Tibial artery (tissue), 4 donors: ENCODE results near the gene GRIK1.

Experiments
- DNase-seq, 2 donors: peaks; one replicate each; pipeline ENCODE4 v3.0.0-alpha.2; 2019
- H3K27ac ChIP-seq, 2 donors: fragments of 200-600 bp; sonication (generic) in 1 of 2; 1 replicate in 1 of 2; 2 replicates in 1 of 2; pipeline ENCODE4 v1.5.1; 2018 to 2019; ENCODE audit warnings: mild to moderate bottlenecking in 1 of 2
- H3K27me3 ChIP-seq, 2 donors: fragments of 200-600 bp; sonication (generic) in 1 of 2; one replicate each; pipeline versions ENCODE4 v1.5.1 to v1.6.0; 2016 to 2019
- H3K36me3 ChIP-seq, 3 donors: fragments of 200-600 bp; sonication (generic) in 2 of 3; one replicate each; pipeline ENCODE4 v1.5.1; 2016 to 2019; ENCODE audit warnings: mild to moderate bottlenecking in 2 of 3
- H3K4me1 ChIP-seq, 4 donors: fragments of 200-600 bp; sonication (generic) in 2 of 4; 1 replicate in 3 of 4; 2 replicates in 1 of 4; pipeline ENCODE4 v1.5.1; 2016 to 2019
- H3K4me3 ChIP-seq, 2 donors: fragments of 200-600 bp; sonication (generic) in 1 of 2; 1 replicate in 1 of 2; 2 replicates in 1 of 2; pipeline ENCODE4 v1.5.1; 2018 to 2019; ENCODE audit warnings: mild to moderate bottlenecking in 2 of 2
- H3K9me3 ChIP-seq, 3 donors: fragments of 200-600 bp; sonication (generic) in 1 of 3; one replicate each; pipeline ENCODE4 v1.5.1; 2016 to 2019
- intact Hi-C: fragments of 100-400 bp; cut with DNase I; formaldehyde crosslinking; loops from one replicate; pipeline ENCODE4 v1.15.0; 2023; ENCODE audit warnings: low total_unique reads
- TF ChIP-seq, protein P1 (sequence below), 2 experiments: fragments of 200-600 bp in 1 of 2; fragments of 450-650 bp in 1 of 2; IDR thresholded peaks; one replicate each; pipeline ENCODE4 v1.5.1; 2017 to 2019; ENCODE audit warnings: antibody characterized with exemption in 2 of 2, mild to moderate bottlenecking in 1 of 2, moderate library complexity in 1 of 2

The GRIK1 gene

DNA sequence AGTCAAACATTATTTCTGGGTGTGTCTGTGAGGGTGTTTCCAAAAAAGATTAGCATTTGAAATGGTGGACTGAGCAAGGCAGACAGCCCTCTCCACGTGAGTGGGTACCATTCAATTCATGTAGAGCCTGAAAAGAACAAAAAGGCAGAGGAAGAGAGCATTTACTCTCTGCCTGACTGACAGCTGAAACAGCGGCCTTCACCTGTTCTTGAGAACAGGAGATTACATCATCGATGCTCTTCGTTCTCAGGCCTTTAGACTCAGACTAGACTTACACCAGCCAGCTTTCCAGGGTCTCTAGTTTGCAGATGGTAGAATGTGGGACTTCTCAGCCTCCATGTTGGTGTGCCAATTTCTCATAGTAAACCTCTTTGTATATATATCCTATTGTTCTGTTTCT lies 338.7 kb downstream of the GRIK1 start:
- Histone ChIP-seq H3K4me3 (no peak overlapping the region), H3K27me3 (no peaks in the 10 kb centered on the region), H3K4me1 (no peaks in the 10 kb centered on the region), H3K36me3 (no peaks in the 10 kb centered on the region), H3K27ac (no peak overlapping the region), H3K9me3 (no peaks in the 10 kb centered on the region)
- intact Hi-C loops, result no loop called here
- TF ChIP-seq, protein P1, sequence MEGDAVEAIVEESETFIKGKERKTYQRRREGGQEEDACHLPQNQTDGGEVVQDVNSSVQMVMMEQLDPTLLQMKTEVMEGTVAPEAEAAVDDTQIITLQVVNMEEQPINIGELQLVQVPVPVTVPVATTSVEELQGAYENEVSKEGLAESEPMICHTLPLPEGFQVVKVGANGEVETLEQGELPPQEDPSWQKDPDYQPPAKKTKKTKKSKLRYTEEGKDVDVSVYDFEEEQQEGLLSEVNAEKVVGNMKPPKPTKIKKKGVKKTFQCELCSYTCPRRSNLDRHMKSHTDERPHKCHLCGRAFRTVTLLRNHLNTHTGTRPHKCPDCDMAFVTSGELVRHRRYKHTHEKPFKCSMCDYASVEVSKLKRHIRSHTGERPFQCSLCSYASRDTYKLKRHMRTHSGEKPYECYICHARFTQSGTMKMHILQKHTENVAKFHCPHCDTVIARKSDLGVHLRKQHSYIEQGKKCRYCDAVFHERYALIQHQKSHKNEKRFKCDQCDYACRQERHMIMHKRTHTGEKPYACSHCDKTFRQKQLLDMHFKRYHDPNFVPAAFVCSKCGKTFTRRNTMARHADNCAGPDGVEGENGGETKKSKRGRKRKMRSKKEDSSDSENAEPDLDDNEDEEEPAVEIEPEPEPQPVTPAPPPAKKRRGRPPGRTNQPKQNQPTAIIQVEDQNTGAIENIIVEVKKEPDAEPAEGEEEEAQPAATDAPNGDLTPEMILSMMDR (IDR thresholded peaks at IDR 0.05), result no peak
- DNase-seq, result no peak

DNA sequence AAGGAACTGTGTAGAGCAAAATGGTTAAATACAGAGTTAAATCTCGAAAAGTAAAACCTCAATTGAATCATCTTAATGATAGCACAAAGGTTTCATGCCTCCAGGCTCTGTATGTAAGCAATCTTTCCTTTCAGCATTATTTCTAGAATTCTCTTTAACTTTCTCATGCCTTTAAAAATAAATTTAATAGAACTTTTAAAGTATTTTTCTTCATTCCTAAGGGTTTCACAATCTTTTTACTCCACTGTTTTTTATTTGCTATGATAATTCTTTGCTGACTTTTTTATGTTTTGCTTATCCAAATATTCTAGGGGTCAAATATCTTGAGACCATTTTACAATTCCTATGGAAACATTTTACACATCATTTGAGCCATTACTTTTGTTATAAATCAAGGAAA lies 353.1 kb downstream of the GRIK1 start:
- H3K9me3 ChIP-seq, result no peaks in the 10 kb centered on the region
- peaks cover 0 to 4% (median 0%) of the 10 kb centered on the region in 4 donors for H3K4me1 ChIP-seq
- no peak overlapping the region for H3K27ac ChIP-seq
- no peak overlapping the region for H3K4me3 ChIP-seq
- H3K27me3 ChIP-seq, result no peaks in the 10 kb centered on the region
- intact Hi-C loops, result no loop called here
- DNase-seq, result no peak
- TF ChIP-seq, protein P1 (IDR thresholded peaks at IDR 0.05), result no peak
- no peaks in the 10 kb centered on the region for H3K36me3 ChIP-seq

DNA sequence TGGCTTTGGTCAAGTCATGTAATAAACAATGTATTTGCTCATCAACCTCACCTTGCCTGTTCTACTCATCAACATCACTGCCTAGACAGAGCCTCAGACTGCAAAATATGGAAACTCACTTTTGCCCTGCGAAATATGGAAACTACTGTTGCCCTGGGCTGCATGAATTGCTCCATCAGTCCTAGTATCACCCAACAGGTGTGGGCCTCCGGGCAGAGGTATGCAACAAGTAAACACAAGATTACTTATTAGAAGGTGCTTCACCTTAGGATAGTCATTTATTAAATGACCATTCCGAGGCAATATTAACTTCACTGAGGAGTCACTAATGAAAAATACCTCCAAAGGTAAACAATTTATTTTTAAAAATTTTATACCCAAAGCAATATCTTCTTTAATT lies 354.3 kb downstream of the GRIK1 start:
- no peaks in the 10 kb centered on the region for H3K27me3 ChIP-seq
- H3K27ac ChIP-seq, result no peak overlapping the region
- TF ChIP-seq, protein P1 (IDR thresholded peaks at IDR 0.05), result no peak
- no peaks in the 10 kb centered on the region for H3K36me3 ChIP-seq
- H3K9me3 ChIP-seq, result no peaks in the 10 kb centered on the region
- intact Hi-C loops, result no loop called here
- H3K4me3 ChIP-seq, result no peak overlapping the region
- no peak for DNase-seq
- peaks cover 0 to 4% (median 0%) of the 10 kb centered on the region in 4 donors for H3K4me1 ChIP-seq

DNA sequence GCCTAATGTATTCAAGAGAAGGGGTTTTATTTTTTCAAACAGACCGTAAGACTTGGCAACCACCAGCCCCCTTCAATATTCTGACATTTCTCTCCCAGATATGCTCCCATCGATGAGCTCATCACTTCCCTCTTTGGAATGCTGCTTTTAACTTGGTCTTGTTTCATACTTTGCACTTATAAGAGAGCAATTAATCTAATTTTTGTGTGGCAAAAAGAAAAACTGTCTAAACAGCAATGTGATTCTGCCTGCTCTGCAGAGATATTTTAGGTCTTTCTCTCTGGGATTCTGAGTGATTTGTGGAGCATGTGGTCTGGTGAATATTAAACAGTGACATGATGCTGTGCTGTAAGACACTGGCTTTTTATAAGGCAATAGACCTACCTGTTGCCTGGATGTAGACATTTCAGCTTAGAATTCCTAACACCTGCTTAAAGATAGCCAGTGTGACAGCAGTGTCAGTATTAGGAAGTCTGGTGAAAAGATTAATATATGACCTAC lies 356.3 kb downstream of the GRIK1 start:
- Histone ChIP-seq H3K9me3 (no peaks in the 10 kb centered on the region), H3K4me3 (no peak overlapping the region), H3K27me3 (no peaks in the 10 kb centered on the region), H3K36me3 (no peaks in the 10 kb centered on the region), H3K27ac (no peak overlapping the region), H3K4me1 (peaks cover 0 to 4% (median 0%) of the 10 kb centered on the region in 4 donors)
- no peak for DNase-seq
- intact Hi-C loops, result no loop called here
- TF ChIP-seq, protein P1 (IDR thresholded peaks at IDR 0.05), result no peak

DNA sequence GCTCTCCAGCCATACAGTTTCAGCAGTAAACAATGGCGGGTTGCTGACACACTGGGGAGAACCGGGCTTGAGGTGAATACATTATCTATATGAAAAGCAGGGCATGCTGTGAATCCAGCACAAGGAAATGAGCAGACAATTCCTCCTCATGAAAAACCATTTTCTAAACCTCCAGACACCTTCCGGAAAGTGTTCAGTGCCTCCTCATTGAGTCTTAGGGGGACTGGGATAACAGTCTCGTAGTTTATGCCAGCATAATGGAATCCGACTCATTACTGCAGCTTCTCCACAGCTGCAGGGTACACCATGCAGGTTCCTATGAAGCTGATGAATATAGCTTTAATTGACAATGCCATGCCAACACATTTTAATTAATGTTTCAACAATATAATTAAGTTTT lies 356.9 kb downstream of the GRIK1 start:
- TF ChIP-seq, protein P1 (IDR thresholded peaks at IDR 0.05), result no peak
- no peak overlapping the region for H3K4me3 ChIP-seq
- H3K4me1 ChIP-seq, result peaks cover 0 to 4% (median 0%) of the 10 kb centered on the region in 4 donors
- intact Hi-C loops, result no loop called here
- H3K9me3 ChIP-seq, result no peaks in the 10 kb centered on the region
- no peak for DNase-seq
- no peak overlapping the region for H3K27ac ChIP-seq
- H3K36me3 ChIP-seq, result no peaks in the 10 kb centered on the region
- no peaks in the 10 kb centered on the region for H3K27me3 ChIP-seq

DNA sequence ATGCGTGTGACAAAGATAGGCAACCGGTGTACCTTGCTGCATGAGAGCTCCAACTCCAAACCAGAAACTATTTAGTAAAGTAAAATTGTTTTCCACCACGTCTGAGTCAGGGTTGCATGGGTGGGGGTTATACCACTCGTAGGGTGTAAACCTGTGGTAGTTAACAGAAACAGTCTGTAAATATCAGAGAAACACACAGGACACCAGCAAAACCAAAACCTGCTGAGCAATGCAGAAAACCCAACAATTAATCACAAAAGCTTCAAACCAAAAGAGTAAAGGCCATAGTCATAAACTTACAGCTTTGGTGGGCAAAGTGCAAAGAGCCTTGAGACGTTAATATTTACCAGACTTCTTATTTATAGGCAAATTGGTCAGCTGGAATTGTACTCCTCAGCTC lies 358.4 kb downstream of the GRIK1 start:
- H3K27ac ChIP-seq, result no peak overlapping the region
- intact Hi-C loops, result no loop called here
- H3K9me3 ChIP-seq, result no peaks in the 10 kb centered on the region
- TF ChIP-seq, protein P1 (IDR thresholded peaks at IDR 0.05), result no peak
- H3K4me3 ChIP-seq, result no peak overlapping the region
- DNase-seq, result no peak
- no peaks in the 10 kb centered on the region for H3K4me1 ChIP-seq
- no peaks in the 10 kb centered on the region for H3K27me3 ChIP-seq
- no peaks in the 10 kb centered on the region for H3K36me3 ChIP-seq
